HCT116 (cell line): ENCODE measurements around the gene VWA3B. TPM values are rescaled to one million over a fixed set of nuclear protein-coding genes. Genes with fewer than 3 reads are reported as not detected.

Experiments used
- ATAC-seq: fragments of 200-7000 bp; cut with Tn5 transposase; 2 replicates; pipeline ENCODE4 v1.9.1; 2020; ENCODE audit warnings: mild to moderate bottlenecking, moderate library complexity
- BruUV-seq: library from RNA; stranded (reverse); fragments of 400-500 nt; replicated peaks from 2 replicates; lab custom pipeline; 2021; lab: Mats Ljungman, UMichigan
- CTCF ChIA-PET: fragments of 300-600 bp; sonication (Branson Sonifier 250); formaldehyde crosslinking; loops from one replicate; lab custom pipeline; 2021; ENCODE audit warnings: antibody characterized with exemption; lab: Charles Lee
- POLR2A ChIA-PET: fragments of 300-600, 350-600 bp; sonication (Branson Sonifier 250); formaldehyde crosslinking; loops from one replicate; lab custom pipeline; 2021; ENCODE audit warnings: antibody characterized with exemption; lab: Charles Lee
- RAD21 ChIA-PET, 2 experiments: fragments of 300-600 bp; sonication (Branson Sonifier 250); formaldehyde crosslinking; loops; one replicate each; lab custom pipeline; 2023; ENCODE audit warnings: low total read pairs in 2 of 2; ENCODE audit not compliant: uncharacterized antibody in 2 of 2, unreplicated experiment in 2 of 2, low non-redundant PET in 1 of 2; lab: Charles Lee
- DNase-seq: peaks from one replicate; pipeline ENCODE4 v3.0.0-alpha.2; 2010; ENCODE audit warnings: low read depth, low spot score
- H2AFZ ChIP-seq: fragments of 200-600 bp; shearing (Covaris generic), sonication (generic); 2 replicates; pipeline ENCODE4 v1.6.1; 2017; ENCODE audit warnings: low read depth, mixed run types, mixed read lengths, antibody characterized with exemption, low read length; ENCODE audit not compliant: poor library complexity, severe bottlenecking
- H3K27ac ChIP-seq: 2 replicates; pipeline ENCODE4 v1.5.1; 2012; ENCODE audit warnings: low read depth, low read length
- H3K27me3 ChIP-seq: fragments of 200-600 bp; sonication (generic); 2 replicates; pipeline ENCODE4 v1.6.1; 2016; ENCODE audit warnings: mixed run types, low read length, mixed read lengths; ENCODE audit not compliant: insufficient read depth
- H3K36me3 ChIP-seq, 2 experiments: fragments of 200-500 bp in 1 of 2; fragments of 200-600 bp in 1 of 2; sonication (Bioruptor generic) in 1 of 2; sonication (generic) in 1 of 2; 2 replicates each; pipeline versions ENCODE4 v1.5.1 to v1.6.1; 2014 to 2016; ENCODE audit warnings: low read length in 2 of 2, inconsistent platforms in 1 of 2, mixed read lengths in 1 of 2, mixed run types in 1 of 2; ENCODE audit not compliant: insufficient read depth in 2 of 2, control insufficient read depth in 1 of 2
- H3K4me1 ChIP-seq, 2 experiments: fragments of 200-600 bp in 1 of 2; sonication (generic) in 1 of 2; 2 replicates each; pipeline versions ENCODE4 v1.5.1 to v1.6.1; 2012 to 2017; ENCODE audit warnings: low read length in 2 of 2, inconsistent platforms in 1 of 2, mild to moderate bottlenecking in 1 of 2, mixed read lengths in 1 of 2, mixed run types in 1 of 2, moderate library complexity in 1 of 2; ENCODE audit not compliant: insufficient read depth in 2 of 2, control insufficient read depth in 1 of 2
- H3K4me2 ChIP-seq: fragments of 200-600 bp; sonication (generic); 2 replicates; pipeline ENCODE4 v1.6.1; 2017; ENCODE audit warnings: mixed run types, low read length, mixed read lengths
- H3K4me3 ChIP-seq, 2 experiments: fragments of 200-600 bp in 1 of 2; sonication (generic) in 1 of 2; replicated peaks in 1 of 2; 2 replicates each; pipeline ENCODE4 v1.5.1; 2011 to 2016; ENCODE audit warnings: low read length in 2 of 2, control low read depth in 1 of 2, low read depth in 1 of 2, mild to moderate bottlenecking in 1 of 2, mixed read lengths in 1 of 2, mixed run types in 1 of 2
- H3K79me2 ChIP-seq: fragments of 200-600 bp; sonication (generic); 2 replicates; pipeline ENCODE4 v1.6.1; 2017; ENCODE audit warnings: mild to moderate bottlenecking, mixed run types, low read length, moderate library complexity, mixed read lengths; ENCODE audit not compliant: insufficient read depth
- H3K9ac ChIP-seq: fragments of 200-600 bp; sonication (generic); 2 replicates; pipeline ENCODE4 v1.6.1; 2016; ENCODE audit warnings: low read length, mixed read lengths
- H3K9me2 ChIP-seq: fragments of 200-600 bp; sonication (generic), shearing (Covaris generic); 2 replicates; pipeline ENCODE4 v1.6.1; 2017; ENCODE audit warnings: mixed run types, mild to moderate bottlenecking, moderate library complexity; ENCODE audit not compliant: insufficient read depth
- H3K9me3 ChIP-seq, 2 experiments: fragments of 200-500 bp in 1 of 2; fragments of 200-600 bp in 1 of 2; sonication (Bioruptor generic) in 1 of 2; sonication (generic) in 1 of 2; 2 replicates each; pipeline ENCODE4 v1.6.1; 2014 to 2017; ENCODE audit warnings: low read length in 2 of 2, mixed read lengths in 2 of 2, inconsistent platforms in 1 of 2, low read depth in 1 of 2, mild to moderate bottlenecking in 1 of 2, mixed run types in 1 of 2, moderate library complexity in 1 of 2; ENCODE audit not compliant: control insufficient read depth in 1 of 2, insufficient read depth in 1 of 2
- H4K20me1 ChIP-seq: fragments of 200-600 bp; sonication (generic), shearing (Covaris generic); 2 replicates; pipeline ENCODE4 v1.6.1; 2017; ENCODE audit warnings: mixed run types, mild to moderate bottlenecking, moderate library complexity; ENCODE audit not compliant: insufficient read depth
- CBX3 ChIP-seq: IDR thresholded peaks from 2 replicates; pipeline ENCODE4 v1.6.1; 2012; ENCODE audit warnings: low read depth
- CEBPB ChIP-seq: IDR thresholded peaks from 2 replicates; pipeline ENCODE4 v1.6.1; 2012; ENCODE audit warnings: low read depth
- EZH2 ChIP-seq: fragments of 200-600 bp; sonication (generic); IDR thresholded peaks from 2 replicates; pipeline ENCODE4 v1.6.1; 2017; ENCODE audit warnings: antibody characterized with exemption, mixed run types
- EZH2phosphoT487 ChIP-seq: fragments of 200-600 bp; IDR thresholded peaks from 2 replicates; pipeline ENCODE4 v1.6.1; 2018; ENCODE audit warnings: antibody characterized with exemption, borderline replicate concordance
- FOSL1 ChIP-seq: IDR thresholded peaks from 2 replicates; pipeline ENCODE4 v1.6.1; 2012; ENCODE audit warnings: low read depth
- JUND ChIP-seq: IDR thresholded peaks from 2 replicates; pipeline ENCODE4 v1.6.1; 2012
- MAX ChIP-seq: IDR thresholded peaks from 2 replicates; pipeline ENCODE4 v1.6.1; 2012
- REST ChIP-seq: IDR thresholded peaks from 2 replicates; pipeline ENCODE4 v1.6.1; 2012; ENCODE audit warnings: low read depth
- SRF ChIP-seq: IDR thresholded peaks from 2 replicates; pipeline ENCODE4 v1.6.1; 2012; ENCODE audit warnings: low read depth
- TCF7L2 ChIP-seq: IDR thresholded peaks from 2 replicates; pipeline ENCODE4 v1.7.0; 2011; ENCODE audit warnings: borderline replicate concordance, inconsistent platforms; ENCODE audit not compliant: insufficient read depth, insufficient read length; ENCODE audit errors: extremely low read depth
- intact Hi-C: fragments of 100-400 bp; cut with micrococcal nuclease; formaldehyde crosslinking; loops from 2 replicates; pipeline ENCODE4 v1.10.0; 2022
- total RNA-seq: library from RNA; stranded (reverse); gene quantifications from one replicate; pipeline ENCODE4 v1.2.1, GENCODE V29; 2021; ENCODE audit not compliant: unreplicated experiment

The VWA3B gene
- total RNA-seq, 1 experiment from 2014 or later: 0.47 TPM

- ChIA-PET POLR2A (no interaction called here), CTCF (no interaction called here), RAD21 (no interaction called here)
- DNase-seq: no peak
- Histone ChIP-seq H2AFZ (no peak overlapping the region), H3K36me3 (no peaks in the 10 kb centered on the region), H3K27me3 (peaks cover 3% of the 10 kb centered on the region; the same call in 1 of the 2 replicates), H3K79me2 (no peaks in the 10 kb centered on the region), H3K9ac (no peak overlapping the region), H3K4me1 (no peaks in the 10 kb centered on the region), H3K27ac (no peak overlapping the region), H3K9me2 (no peaks in the 10 kb centered on the region), H4K20me1 (no peaks in the 10 kb centered on the region), H3K4me2 (no peak overlapping the region), H3K9me3 (no peaks in the 10 kb centered on the region), H3K4me3 (no peak overlapping the region)
- no peak for ATAC-seq
- BruUV-seq: no TSS peak
- TF ChIP-seq EZH2phosphoT487: no peak
- TF ChIP-seq MAX: no peak
- no peak for TF ChIP-seq FOSL1
- TF ChIP-seq CBX3: no peak
- no peak for TF ChIP-seq SRF
- no peak for TF ChIP-seq JUND
- TF ChIP-seq CEBPB: no peak
- no peak for TF ChIP-seq TCF7L2
- TF ChIP-seq EZH2: no peak
- TF ChIP-seq REST: no peak
- intact Hi-C loops: no loop called here
Measured at GRCh38 chr2:98122524-98122923, 35.6 kb downstream of the VWA3B start.
